SK-N-SH (cell line): ENCODE measurements around the gene LGI4. TPM values are rescaled to one million over a fixed set of nuclear protein-coding genes. Genes with fewer than 3 reads are reported as not detected.

Source experiments
- CTCF ChIA-PET: fragments of 300-600, 350-600 bp; formaldehyde crosslinking; extraction: SDS; loops from one replicate; lab custom pipeline; 2021; lab: Yijun Ruan, JAX
- POLR2A ChIA-PET: fragments of 350-600 bp; sonication (Branson Sonifier 250); formaldehyde crosslinking; extraction: SDS; loops from one replicate; lab custom pipeline; 2020; ENCODE audit warnings: antibody characterized with exemption, inconsistent platforms; lab: Yijun Ruan, JAX
- DNase-seq: peaks from one replicate; pipeline ENCODE4 v3.0.0; 2012
- H2AFZ ChIP-seq: fragments of 200-600 bp; sonication (generic); 2 replicates; pipeline ENCODE4 v1.8.1; 2016; ENCODE audit warnings: antibody characterized with exemption, mild to moderate bottlenecking, low read depth
- H3F3A ChIP-seq: fragments of 200-600 bp; sonication (generic); replicated peaks from 2 replicates; pipeline ENCODE3; 2016; ENCODE audit warnings: antibody characterized with exemption, mild to moderate bottlenecking; ENCODE audit not compliant: insufficient read depth
- H3K27ac ChIP-seq, 2 experiments: fragments of 200-500 bp in 1 of 2; fragments of 200-600 bp in 1 of 2; sonication (Bioruptor generic) in 1 of 2; sonication (generic), shearing (Covaris generic) in 1 of 2; 2 replicates each; pipeline versions ENCODE4 v1.5.1 to v1.6.1; 2014 to 2016; ENCODE audit warnings: low read depth in 2 of 2, inconsistent platforms in 1 of 2, low read length in 1 of 2, mild to moderate bottlenecking in 1 of 2, mixed read lengths in 1 of 2
- H3K27me3 ChIP-seq: fragments of 200-600 bp; sonication (generic), shearing (Covaris generic); 2 replicates; pipeline ENCODE4 v1.6.1; 2016; ENCODE audit warnings: mixed run types; ENCODE audit not compliant: insufficient read depth
- H3K36me3 ChIP-seq, 2 experiments: fragments of 200-500 bp in 1 of 2; fragments of 200-600 bp in 1 of 2; sonication (Bioruptor generic) in 1 of 2; sonication (generic) in 1 of 2; replicated peaks in 1 of 2; 2 replicates each; pipeline versions ENCODE3 to v1.5.1; 2014 to 2016; ENCODE audit warnings: low read length in 1 of 2, mild to moderate bottlenecking in 1 of 2; ENCODE audit not compliant: insufficient read depth in 2 of 2, control insufficient read depth in 1 of 2
- H3K4me1 ChIP-seq, 2 experiments: fragments of 200-500 bp in 1 of 2; fragments of 200-600 bp in 1 of 2; sonication (Bioruptor generic) in 1 of 2; sonication (generic), shearing (Covaris generic) in 1 of 2; 2 replicates each; pipeline versions ENCODE4 v1.5.1 to v1.6.1; 2014 to 2016; ENCODE audit warnings: low read depth in 1 of 2, low read length in 1 of 2, mixed run types in 1 of 2; ENCODE audit not compliant: insufficient read depth in 2 of 2, control insufficient read depth in 1 of 2
- H3K4me2 ChIP-seq: fragments of 200-600 bp; sonication (generic), shearing (Covaris generic); 2 replicates; pipeline ENCODE4 v1.6.1; 2017; ENCODE audit warnings: mixed run types
- H3K4me3 ChIP-seq, 2 experiments: fragments of 200-500 bp in 1 of 2; fragments of 200-600 bp in 1 of 2; sonication (Bioruptor generic) in 1 of 2; sonication (generic), shearing (Covaris generic) in 1 of 2; 2 replicates each; pipeline versions ENCODE4 v1.5.1 to v1.8.1; 2014 to 2016; ENCODE audit warnings: low read depth in 2 of 2, inconsistent platforms in 1 of 2, low read length in 1 of 2, mild to moderate bottlenecking in 1 of 2, mixed read lengths in 1 of 2, moderate library complexity in 1 of 2
- H3K79me2 ChIP-seq: fragments of 200-600 bp; sonication (generic); 2 replicates; pipeline ENCODE4 v1.8.1; 2017; ENCODE audit warnings: mild to moderate bottlenecking; ENCODE audit not compliant: insufficient read depth
- H3K9ac ChIP-seq: fragments of 200-600 bp; sonication (generic); 2 replicates; pipeline ENCODE4 v1.6.1; 2017; ENCODE audit warnings: mixed run types
- H3K9me2 ChIP-seq: fragments of 200-600 bp; sonication (generic); 2 replicates; pipeline ENCODE4 v1.6.1; 2017; ENCODE audit warnings: mixed run types
- H3K9me3 ChIP-seq: fragments of 200-600 bp; sonication (generic); 2 replicates; pipeline ENCODE4 v1.6.1; 2017; ENCODE audit warnings: mixed run types, mild to moderate bottlenecking, moderate library complexity
- H4K20me1 ChIP-seq: fragments of 200-600 bp; sonication (generic); 2 replicates; pipeline ENCODE4 v1.6.1; 2017; ENCODE audit warnings: mild to moderate bottlenecking, mixed run types; ENCODE audit not compliant: insufficient read depth
- EP300 ChIP-seq, 2 experiments: IDR thresholded peaks; 2 replicates each; pipeline versions ENCODE4 v1.4.0 to v1.6.1; 2012; ENCODE audit warnings: borderline replicate concordance in 1 of 2, low read depth in 1 of 2, low read length in 1 of 2
- EZH2phosphoT487 ChIP-seq: fragments of 200-600 bp; sonication (generic); IDR thresholded peaks from 2 replicates; pipeline ENCODE4 v1.6.1; 2017; ENCODE audit warnings: low read depth, mixed run types, mild to moderate bottlenecking, antibody characterized with exemption, moderate library complexity, borderline replicate concordance
- FOSL2 ChIP-seq: IDR thresholded peaks from 2 replicates; pipeline ENCODE4 v1.4.0; 2012; ENCODE audit warnings: low read depth, mild to moderate bottlenecking, moderate library complexity, borderline replicate concordance
- FOXJ3 ChIP-seq: sonication (generic); formaldehyde crosslinking; IDR thresholded peaks from 2 replicates; pipeline ENCODE4 v1.5.1; 2020; ENCODE audit warnings: mild to moderate bottlenecking, missing genetic modification reagents
- FOXM1 ChIP-seq: IDR thresholded peaks from 2 replicates; pipeline ENCODE4 v1.4.0; 2012; ENCODE audit warnings: low read depth, mild to moderate bottlenecking
- JUND ChIP-seq: IDR thresholded peaks from 2 replicates; pipeline ENCODE4 v1.4.0; 2012
- MAX ChIP-seq: IDR thresholded peaks from 2 replicates; pipeline ENCODE4 v1.4.0; 2012; ENCODE audit warnings: low read depth
- MEF2A ChIP-seq: IDR thresholded peaks from 2 replicates; pipeline ENCODE4 v1.4.0; 2012; ENCODE audit warnings: low read depth, borderline replicate concordance
- NRF1 ChIP-seq: IDR thresholded peaks from 2 replicates; pipeline ENCODE4 v1.6.1; 2012; ENCODE audit warnings: low read depth, mild to moderate bottlenecking, low read length
- PBX3 ChIP-seq: IDR thresholded peaks from 2 replicates; pipeline ENCODE4; 2012
- POLR2AphosphoS5 ChIP-seq: IDR thresholded peaks from 2 replicates; pipeline ENCODE4 v1.6.1; 2012; ENCODE audit warnings: low read depth, low read length
- RFX5 ChIP-seq: IDR thresholded peaks from 2 replicates; pipeline ENCODE4 v1.6.1; 2012; ENCODE audit warnings: mild to moderate bottlenecking, improper control_type of control experiment, low read length
- TAF1 ChIP-seq: IDR thresholded peaks from 2 replicates; pipeline ENCODE4 v1.6.1; 2012; ENCODE audit warnings: low read depth, mild to moderate bottlenecking, low read length, moderate library complexity, borderline replicate concordance
- USF2 ChIP-seq: fragments of 150-350 bp; IDR thresholded peaks from 2 replicates; pipeline ENCODE4 v1.6.1; 2017; ENCODE audit warnings: antibody characterized with exemption, low read length, low read depth, borderline replicate concordance
- YY1 ChIP-seq: IDR thresholded peaks from 2 replicates; pipeline ENCODE4 v1.4.0; 2012; ENCODE audit warnings: low read depth, mild to moderate bottlenecking
- ZBTB33 ChIP-seq: IDR thresholded peaks from 2 replicates; pipeline ENCODE4 v1.4.0; 2012; ENCODE audit warnings: low read depth, borderline replicate concordance
- WGBS: methylation state at CpG from one replicate; pipeline ENCODE4 v1.1.6; 2017; ENCODE audit warnings: low lambda C conversion rate; 5-methylcytosine and 5-hydroxymethylcytosine counted together
- polyA plus RNA-seq, 3 experiments: library from polyadenylated mRNA; depleted of rRNA; stranded (reverse); fragments of >200 nt; gene quantifications; 2 replicates each; pipeline ENCODE4 v1.2.3, GENCODE V29; 2012

The LGI4 gene
- polyA plus RNA-seq, 1 of the 3 experiments (the other 2 are of a cell fraction), result 0.05 TPM

- Histone ChIP-seq H3K9ac (no peak overlapping the region), H3K27me3 (no peaks in the 10 kb centered on the region), H3K4me2 (no peak overlapping the region), H3K4me1 (peaks cover 0 to 3% of the 10 kb centered on the region in 2 experiments; a peak in 2 of 4 replicates), H3K27ac (no peak overlapping the region), H3K79me2 (peaks cover 19% of the 10 kb centered on the region), H3K9me3 (no peaks in the 10 kb centered on the region), H4K20me1 (no peaks in the 10 kb centered on the region), H3K9me2 (no peaks in the 10 kb centered on the region), H2AFZ (no peak overlapping the region), H3F3A (peaks cover 4% of the 10 kb centered on the region), H3K36me3 (no peaks in the 10 kb centered on the region), H3K4me3 (no peak overlapping the region)
- TF ChIP-seq PBX3 (no peak), EZH2phosphoT487 (no peak), POLR2AphosphoS5 (no peak), RFX5 (no peak), USF2 (no peak), ZBTB33 (no peak), FOSL2 (no peak), TAF1 (no peak), MAX (no peak)
- 75% methylated on average over 20 of the region's 20 CpGs for WGBS
- ChIA-PET POLR2A (no interaction called here), CTCF (interaction anchor here (1.4 to 5.3 kb wide), 4 partner anchors 8 to 85 kb away, joined by 3 to 59 read pairs (median 7); partner anchors contain the start of gene FXYD7)
- no peak for DNase-seq
Measured at GRCh38 chr19:35151273-35152065, 16.6 kb upstream of the LGI4 start.

GRCh38 chr19:35150445-35150844 is 15.6 kb upstream of the LGI4 start:
- no peaks in the 10 kb centered on the region for H4K20me1 ChIP-seq
- CTCF ChIA-PET, result interaction anchor here (5.3 kb wide), 1 partner anchor 7 kb away, joined by 59 read pairs; the partner anchor contains the start of gene FXYD7
- no peak overlapping the region for H2AFZ ChIP-seq
- no peak overlapping the region for H3K4me2 ChIP-seq
- no peaks in the 10 kb centered on the region for H3K36me3 ChIP-seq
- POLR2A ChIA-PET, result no interaction called here
- H3K4me3 ChIP-seq, result no peak overlapping the region
- H3K9me2 ChIP-seq, result no peaks in the 10 kb centered on the region
- peaks cover 4% of the 10 kb centered on the region for H3F3A ChIP-seq
- H3K27me3 ChIP-seq, result no peaks in the 10 kb centered on the region; the same call in 1 of the 2 replicates
- peaks cover 10% of the 10 kb centered on the region; the same call in 1 of the 2 replicates for H3K79me2 ChIP-seq
- 50% methylated on average over 2 of the region's 2 CpGs for WGBS
- H3K9ac ChIP-seq, result no peak overlapping the region
- peaks cover 0 to under 1% of the 10 kb centered on the region in 2 experiments; a peak in 2 of 4 replicates for H3K4me1 ChIP-seq
- no peak for DNase-seq
- H3K27ac ChIP-seq, result no peak overlapping the region
- H3K9me3 ChIP-seq, result no peaks in the 10 kb centered on the region
- TF ChIP-seq FOXM1 (no peak), JUND (no peak), FOXJ3 (no peak), RFX5 (no peak), PBX3 (no peak), YY1 (no peak), MAX (no peak), EP300 (IDR thresholded peaks at IDR 0.05; ENCODE audit: borderline replicate concordance in 1 of 2, low read depth in 1 of 2, low read length in 1 of 2) (no peak), NRF1 (no peak), MEF2A (no peak)
